Fibroblast of lung (primary cell): ENCODE data around the gene BTLA. TPM values are rescaled to one million over a fixed set of nuclear protein-coding genes. Genes with fewer than 3 reads are reported as not detected.

ENCODE experiments used
- DNase-seq, 2 donors: peaks; one replicate each; pipeline versions ENCODE4 v3.0.0 to v3.0.0-alpha.2; 2010; ENCODE audit warnings: low read depth in 2 of 2
- H2AFZ ChIP-seq: 2 replicates; pipeline ENCODE4 v1.5.1; 2012; ENCODE audit warnings: low read length, control low read depth, inconsistent platforms
- H3K27ac ChIP-seq: 2 replicates; pipeline ENCODE4 v1.5.1; 2011; ENCODE audit warnings: low read length, control low read depth; ENCODE audit not compliant: insufficient read depth
- H3K27me3 ChIP-seq: 2 replicates; pipeline ENCODE4 v1.5.1; 2011; ENCODE audit warnings: mild to moderate bottlenecking, low read length; ENCODE audit not compliant: control insufficient read depth, insufficient read depth
- H3K36me3 ChIP-seq: 2 replicates; pipeline ENCODE4 v1.5.1; 2011; ENCODE audit warnings: low read length; ENCODE audit not compliant: control insufficient read depth, insufficient read depth
- H3K4me1 ChIP-seq: 2 replicates; pipeline ENCODE4 v1.5.1; 2011; ENCODE audit warnings: low read length; ENCODE audit not compliant: control insufficient read depth, insufficient read depth; ENCODE audit errors: extremely low read depth
- H3K4me2 ChIP-seq: 2 replicates; pipeline ENCODE4 v1.5.1; 2011; ENCODE audit warnings: low read length, control low read depth; ENCODE audit not compliant: insufficient read depth; ENCODE audit errors: extremely low read depth
- H3K4me3 ChIP-seq, 4 experiments: fragments of 200-600 bp in 1 of 4; sonication (generic) in 1 of 4; replicated peaks in 1 of 4; 2 replicates each; pipeline ENCODE4 v1.5.1; 2011 to 2016; ENCODE audit warnings: low read length in 4 of 4, low read depth in 3 of 4, mild to moderate bottlenecking in 3 of 4, control low read depth in 2 of 4, inconsistent platforms in 1 of 4, mixed read lengths in 1 of 4; ENCODE audit not compliant: insufficient read depth in 1 of 4; ENCODE audit errors: control extremely low read depth in 1 of 4
- H3K79me2 ChIP-seq: 2 replicates; pipeline ENCODE4 v1.5.1; 2012; ENCODE audit warnings: mild to moderate bottlenecking, low read length, inconsistent platforms; ENCODE audit not compliant: control insufficient read depth, insufficient read depth
- H3K9ac ChIP-seq: 2 replicates; pipeline ENCODE4 v1.5.1; 2011; ENCODE audit warnings: mild to moderate bottlenecking, low read length, control low read depth; ENCODE audit not compliant: insufficient read depth
- H3K9me3 ChIP-seq: 2 replicates; pipeline ENCODE4 v1.5.1; 2012; ENCODE audit warnings: low read depth, low read length; ENCODE audit not compliant: control insufficient read depth, insufficient read depth
- H4K20me1 ChIP-seq: 2 replicates; pipeline ENCODE4 v1.5.1; 2011; ENCODE audit warnings: low read length; ENCODE audit not compliant: control insufficient read depth, insufficient read depth; ENCODE audit errors: extremely low read depth
- EZH2 ChIP-seq: IDR thresholded peaks from 2 replicates; pipeline ENCODE4 v1.5.1; 2012; ENCODE audit warnings: low read length, control low read depth, mild to moderate bottlenecking; ENCODE audit errors: missing control alignments
- polyA plus RNA-seq, 2 donors: library from polyadenylated mRNA; depleted of rRNA in 1 of 2; stranded (reverse) in 1 of 2; unstranded in 1 of 2; fragments of >200 nt; gene quantifications; 2 replicates each; pipeline ENCODE4 v1.2.1, GENCODE V29; 2011 to 2012; ENCODE audit warnings: missing spikeins in 1 of 2
- total RNA-seq: library from RNA; depleted of rRNA; stranded (reverse); fragments of >200 nt; gene quantifications from 2 replicates; pipeline ENCODE4 v1.2.1, GENCODE V29; 2014
- TF ChIP-seq, protein P1 (sequence below), 2 donors: IDR thresholded peaks in 1 of 2; conservative IDR thresholded peaks in 1 of 2; 1 replicate in 1 of 2; 2 replicates in 1 of 2; pipeline ENCODE4 v1.5.1; 2011 to 2012; ENCODE audit warnings: low read length in 2 of 2, control low read depth in 1 of 2, inconsistent platforms in 1 of 2, low read depth in 1 of 2, mild to moderate bottlenecking in 1 of 2

Gene BTLA
- total and polyA plus RNA-seq, 2 donors (not counting 1 experiment from before 2014, with no cell fraction given): under 0.01 TPM; not detected in 1

DNA sequence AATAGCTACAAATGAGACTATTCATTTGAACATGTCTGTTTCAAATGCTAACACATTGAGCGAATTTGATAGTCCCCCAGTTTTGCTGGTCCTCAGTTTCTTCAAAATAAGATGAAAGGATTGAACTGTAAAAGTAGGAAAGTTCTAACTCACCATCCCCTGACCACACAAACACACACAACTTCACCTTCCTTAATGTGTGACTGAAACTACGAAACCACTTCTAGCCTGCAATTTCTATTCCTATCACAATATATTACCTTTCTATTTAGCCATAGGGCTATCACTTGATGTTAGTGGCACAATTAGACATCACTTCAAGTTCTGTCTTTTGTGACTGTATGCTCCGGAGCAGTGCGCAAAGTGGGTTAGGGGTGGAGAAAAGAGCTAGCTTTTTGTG, 14.9 kb downstream of the BTLA start:
- H4K20me1 ChIP-seq: no peaks in the 10 kb centered on the region
- no peaks in the 10 kb centered on the region for H3K27me3 ChIP-seq
- no peaks in the 10 kb centered on the region for H3K4me1 ChIP-seq
- DNase-seq: no peak
- H3K9me3 ChIP-seq: no peaks in the 10 kb centered on the region
- no peaks in the 10 kb centered on the region for H3K36me3 ChIP-seq
- H3K9ac ChIP-seq: no peak overlapping the region
- no peak overlapping the region for H3K4me2 ChIP-seq
- no peak overlapping the region for H3K4me3 ChIP-seq
- TF ChIP-seq, protein P1, sequence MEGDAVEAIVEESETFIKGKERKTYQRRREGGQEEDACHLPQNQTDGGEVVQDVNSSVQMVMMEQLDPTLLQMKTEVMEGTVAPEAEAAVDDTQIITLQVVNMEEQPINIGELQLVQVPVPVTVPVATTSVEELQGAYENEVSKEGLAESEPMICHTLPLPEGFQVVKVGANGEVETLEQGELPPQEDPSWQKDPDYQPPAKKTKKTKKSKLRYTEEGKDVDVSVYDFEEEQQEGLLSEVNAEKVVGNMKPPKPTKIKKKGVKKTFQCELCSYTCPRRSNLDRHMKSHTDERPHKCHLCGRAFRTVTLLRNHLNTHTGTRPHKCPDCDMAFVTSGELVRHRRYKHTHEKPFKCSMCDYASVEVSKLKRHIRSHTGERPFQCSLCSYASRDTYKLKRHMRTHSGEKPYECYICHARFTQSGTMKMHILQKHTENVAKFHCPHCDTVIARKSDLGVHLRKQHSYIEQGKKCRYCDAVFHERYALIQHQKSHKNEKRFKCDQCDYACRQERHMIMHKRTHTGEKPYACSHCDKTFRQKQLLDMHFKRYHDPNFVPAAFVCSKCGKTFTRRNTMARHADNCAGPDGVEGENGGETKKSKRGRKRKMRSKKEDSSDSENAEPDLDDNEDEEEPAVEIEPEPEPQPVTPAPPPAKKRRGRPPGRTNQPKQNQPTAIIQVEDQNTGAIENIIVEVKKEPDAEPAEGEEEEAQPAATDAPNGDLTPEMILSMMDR (conservative IDR thresholded peaks at IDR 0.05 in 1 of 2, IDR thresholded peaks at IDR 0.05 in 1 of 2; ENCODE audit: low read depth in 1 of 2, low read length in 2 of 2): no peak
- no peaks in the 10 kb centered on the region for H3K79me2 ChIP-seq
- H3K27ac ChIP-seq: no peak overlapping the region
- H2AFZ ChIP-seq: no peak overlapping the region

GRCh38 chr3:112482675-112483074, 16.6 kb downstream of the BTLA start:
- Histone ChIP-seq H3K9me3 (no peaks in the 10 kb centered on the region), H3K9ac (no peak overlapping the region), H3K27ac (no peak overlapping the region), H2AFZ (no peak overlapping the region), H3K4me3 (no peak overlapping the region), H3K4me1 (no peaks in the 10 kb centered on the region), H3K79me2 (no peaks in the 10 kb centered on the region), H3K4me2 (no peak overlapping the region), H3K27me3 (no peaks in the 10 kb centered on the region), H4K20me1 (no peaks in the 10 kb centered on the region), H3K36me3 (no peaks in the 10 kb centered on the region)
- no peak for DNase-seq
- TF ChIP-seq, protein P1 (conservative IDR thresholded peaks at IDR 0.05 in 1 of 2, IDR thresholded peaks at IDR 0.05 in 1 of 2; ENCODE audit: low read depth in 1 of 2, low read length in 2 of 2): no peak
- no peak for TF ChIP-seq EZH2

GRCh38 chr3:112481302-112481721, 18.0 kb downstream of the BTLA start:
- no peak for TF ChIP-seq EZH2
- TF ChIP-seq, protein P1 (conservative IDR thresholded peaks at IDR 0.05 in 1 of 2, IDR thresholded peaks at IDR 0.05 in 1 of 2; ENCODE audit: low read depth in 1 of 2, low read length in 2 of 2): no peak
- no peak overlapping the region for H3K4me3 ChIP-seq
- no peak for DNase-seq
- H3K4me2 ChIP-seq: no peak overlapping the region
- no peaks in the 10 kb centered on the region for H4K20me1 ChIP-seq
- no peak overlapping the region for H3K27ac ChIP-seq
- H2AFZ ChIP-seq: no peak overlapping the region
- H3K27me3 ChIP-seq: no peaks in the 10 kb centered on the region
- no peaks in the 10 kb centered on the region for H3K36me3 ChIP-seq
- H3K9ac ChIP-seq: no peak overlapping the region
- no peaks in the 10 kb centered on the region for H3K4me1 ChIP-seq
- no peaks in the 10 kb centered on the region for H3K9me3 ChIP-seq
- no peaks in the 10 kb centered on the region for H3K79me2 ChIP-seq
